ENCODE data around the gene ZNF385D. TPM values are rescaled to one million over a fixed set of nuclear protein-coding genes. Genes with fewer than 3 reads are reported as not detected.

Gene ZNF385D
- total RNA-seq, 2 donors from 2014 or later = not detected

GRCh38 chr3:21587894-21588293, 163.1 kb downstream of the ZNF385D start:
- no peak overlapping the region for H3K27ac Mint-ChIP-seq
- no peaks in the 10 kb centered on the region for H3K27me3 Mint-ChIP-seq
- H3K9me3 Mint-ChIP-seq = peaks cover 33% of the 10 kb centered on the region
- DNase-seq (ENCODE audit: low spot score) (no peak), ATAC-seq (no peak)
- H3K36me3 Mint-ChIP-seq = peaks cover 4% of the 10 kb centered on the region
- H3K4me1 Mint-ChIP-seq (ENCODE audit: low read depth in 2 of 2) = no peaks in the 10 kb centered on the region
- H3K4me3 Mint-ChIP-seq = no peak overlapping the region

- ATAC-seq (no peak), DNase-seq (ENCODE audit: low spot score) (no peak)
- Mint-ChIP-seq H3K27ac (no peak overlapping the region), H3K36me3 (peaks cover 4% of the 10 kb centered on the region), H3K4me1 (ENCODE audit: low read depth in 2 of 2) (no peaks in the 10 kb centered on the region), H3K4me3 (no peak overlapping the region), H3K27me3 (no peaks in the 10 kb centered on the region), H3K9me3 (peaks cover 35% of the 10 kb centered on the region)
Observed at GRCh38 chr3:21585216-21585740, 165.7 kb downstream of the ZNF385D start.

GRCh38 chr3:21573291-21573690, 177.7 kb downstream of the ZNF385D start:
- peaks cover 4% of the 10 kb centered on the region for H3K9me3 Mint-ChIP-seq
- H3K27me3 Mint-ChIP-seq = no peaks in the 10 kb centered on the region
- H3K4me3 Mint-ChIP-seq = no peak overlapping the region
- DNase-seq (ENCODE audit: low spot score) = no peak
- H3K4me1 Mint-ChIP-seq (ENCODE audit: low read depth in 2 of 2) = no peaks in the 10 kb centered on the region
- H3K27ac Mint-ChIP-seq = no peak overlapping the region
- no peaks in the 10 kb centered on the region for H3K36me3 Mint-ChIP-seq
- ATAC-seq = no peak

- peaks cover 6% of the 10 kb centered on the region for H3K36me3 Mint-ChIP-seq
- H3K27me3 Mint-ChIP-seq = no peaks in the 10 kb centered on the region
- H3K4me3 Mint-ChIP-seq = no peak overlapping the region
- DNase-seq (ENCODE audit: low spot score) (no peak), ATAC-seq (no peak)
- H3K9me3 Mint-ChIP-seq = peaks cover 9% of the 10 kb centered on the region
- H3K4me1 Mint-ChIP-seq (ENCODE audit: low read depth in 2 of 2) = no peaks in the 10 kb centered on the region
- H3K27ac Mint-ChIP-seq = no peak overlapping the region
Observed at GRCh38 chr3:21564531-21564930, 186.5 kb downstream of the ZNF385D start.

GRCh38 chr3:21562243-21562642, 188.8 kb downstream of the ZNF385D start:
- H3K4me1 Mint-ChIP-seq (ENCODE audit: low read depth in 2 of 2) = no peaks in the 10 kb centered on the region
- peaks cover 18% of the 10 kb centered on the region for H3K9me3 Mint-ChIP-seq
- H3K36me3 Mint-ChIP-seq = peaks cover 6% of the 10 kb centered on the region
- no peaks in the 10 kb centered on the region for H3K27me3 Mint-ChIP-seq
- H3K27ac Mint-ChIP-seq = no peak overlapping the region
- no peak overlapping the region for H3K4me3 Mint-ChIP-seq
- ATAC-seq = no peak
- no peak for DNase-seq (ENCODE audit: low spot score)

- Mint-ChIP-seq H3K36me3 (peaks cover 6% of the 10 kb centered on the region), H3K27me3 (no peaks in the 10 kb centered on the region), H3K4me1 (ENCODE audit: low read depth in 2 of 2) (no peaks in the 10 kb centered on the region), H3K27ac (no peak overlapping the region), H3K4me3 (no peak overlapping the region), H3K9me3 (peaks cover 26% of the 10 kb centered on the region)
- no peak for DNase-seq (ENCODE audit: low spot score)
- ATAC-seq = no peak
Observed at GRCh38 chr3:21561472-21561871, 189.5 kb downstream of the ZNF385D start.

- peaks cover 6% of the 10 kb centered on the region for H3K36me3 Mint-ChIP-seq
- no peak overlapping the region for H3K27ac Mint-ChIP-seq
- H3K9me3 Mint-ChIP-seq = peaks cover 5% of the 10 kb centered on the region
- no peaks in the 10 kb centered on the region for H3K4me1 Mint-ChIP-seq (ENCODE audit: low read depth in 2 of 2)
- DNase-seq (ENCODE audit: low spot score) (no peak), ATAC-seq (no peak)
- no peak overlapping the region for H3K4me3 Mint-ChIP-seq
- H3K27me3 Mint-ChIP-seq = no peaks in the 10 kb centered on the region
Observed at GRCh38 chr3:21551019-21551418, 200.0 kb downstream of the ZNF385D start.

- Mint-ChIP-seq H3K4me1 (ENCODE audit: low read depth in 2 of 2) (no peaks in the 10 kb centered on the region), H3K27ac (no peak overlapping the region), H3K27me3 (no peaks in the 10 kb centered on the region), H3K36me3 (peaks cover 6% of the 10 kb centered on the region), H3K4me3 (no peak overlapping the region), H3K9me3 (peaks cover 5% of the 10 kb centered on the region)
- DNase-seq (ENCODE audit: low spot score) (no peak), ATAC-seq (no peak)
Observed at GRCh38 chr3:21544076-21544462, 206.9 kb downstream of the ZNF385D start.

GRCh38 chr3:21543380-21544075, 207.5 kb downstream of the ZNF385D start:
- DNase-seq (ENCODE audit: low spot score) = no peak
- Mint-ChIP-seq H3K4me1 (ENCODE audit: low read depth in 2 of 2) (no peaks in the 10 kb centered on the region), H3K9me3 (peaks cover 4% of the 10 kb centered on the region), H3K36me3 (peaks cover 4% of the 10 kb centered on the region), H3K4me3 (no peak overlapping the region), H3K27ac (no peak overlapping the region), H3K27me3 (no peaks in the 10 kb centered on the region)
- ATAC-seq = no peak

GRCh38 chr3:21542656-21543379, 208.2 kb downstream of the ZNF385D start:
- Mint-ChIP-seq H3K27ac (no peak overlapping the region), H3K4me3 (no peak overlapping the region), H3K4me1 (ENCODE audit: low read depth in 2 of 2) (no peaks in the 10 kb centered on the region), H3K36me3 (no peaks in the 10 kb centered on the region), H3K27me3 (no peaks in the 10 kb centered on the region), H3K9me3 (peaks cover 4% of the 10 kb centered on the region)
- DNase-seq (ENCODE audit: low spot score) (no peak), ATAC-seq (no peak)

- no peaks in the 10 kb centered on the region for H3K36me3 Mint-ChIP-seq
- H3K9me3 Mint-ChIP-seq = peaks cover 12% of the 10 kb centered on the region
- H3K4me3 Mint-ChIP-seq = no peak overlapping the region
- H3K27me3 Mint-ChIP-seq = no peaks in the 10 kb centered on the region
- no peak overlapping the region for H3K27ac Mint-ChIP-seq
- DNase-seq (ENCODE audit: low spot score) (no peak), ATAC-seq (no peak)
- H3K4me1 Mint-ChIP-seq (ENCODE audit: low read depth in 2 of 2) = no peaks in the 10 kb centered on the region
Observed at GRCh38 chr3:21540265-21540664, 210.7 kb downstream of the ZNF385D start.

- H3K9me3 Mint-ChIP-seq = peaks cover 23% of the 10 kb centered on the region
- no peaks in the 10 kb centered on the region for H3K4me1 Mint-ChIP-seq (ENCODE audit: low read depth in 2 of 2)
- H3K36me3 Mint-ChIP-seq = peaks cover 9% of the 10 kb centered on the region
- H3K27ac Mint-ChIP-seq = no peak overlapping the region
- no peak for DNase-seq (ENCODE audit: low spot score)
- H3K27me3 Mint-ChIP-seq = no peaks in the 10 kb centered on the region
- ATAC-seq = no peak
- H3K4me3 Mint-ChIP-seq = no peak overlapping the region
Observed at GRCh38 chr3:21534462-21534861, 216.5 kb downstream of the ZNF385D start.

- H3K36me3 Mint-ChIP-seq = peaks cover 9% of the 10 kb centered on the region
- H3K4me1 Mint-ChIP-seq (ENCODE audit: low read depth in 2 of 2) = no peaks in the 10 kb centered on the region
- H3K27me3 Mint-ChIP-seq = no peaks in the 10 kb centered on the region
- DNase-seq (ENCODE audit: low spot score) (no peak), ATAC-seq (no peak)
- peaks cover 21% of the 10 kb centered on the region for H3K9me3 Mint-ChIP-seq
- H3K4me3 Mint-ChIP-seq = no peak overlapping the region
- no peak overlapping the region for H3K27ac Mint-ChIP-seq
Observed at GRCh38 chr3:21533002-21533401, 218.0 kb downstream of the ZNF385D start.

- Mint-ChIP-seq H3K36me3 (peaks cover 9% of the 10 kb centered on the region), H3K27ac (no peak overlapping the region), H3K27me3 (no peaks in the 10 kb centered on the region), H3K4me3 (no peak overlapping the region), H3K4me1 (ENCODE audit: low read depth in 2 of 2) (no peaks in the 10 kb centered on the region), H3K9me3 (peaks cover 19% of the 10 kb centered on the region)
- ATAC-seq (no peak), DNase-seq (ENCODE audit: low spot score) (no peak)
Observed at GRCh38 chr3:21531909-21532308, 219.1 kb downstream of the ZNF385D start.

Data from natural killer cell treated with Interleukin-12 subunit alpha and Interleukin-12 subunit beta and Interleukin-15 and Interleukin-18, amount 100 ng/mL, for 72 hours (primary cell).